Measurements from ENCODE around the gene ZDHHC5. TPM values are rescaled to one million over a fixed set of nuclear protein-coding genes. Genes with fewer than 3 reads are reported as not detected.

ZDHHC5 gene
- total and polyA plus RNA-seq, 2 donors (not counting 1 experiment from before 2014, with no cell fraction given): 31.5 to 53.8 TPM

GRCh38 chr11:57644748-57645688 lies 22.9 kb upstream of the ZDHHC5 start:
- Histone ChIP-seq H3K4me1 (ENCODE audit: control insufficient read depth in 2 of 2, insufficient read depth in 2 of 2, low read length in 2 of 2) (peaks cover 43 to 46% of the 10 kb centered on the region in 2 donors), H3K9ac (ENCODE audit: low read length) (no peak overlapping the region), H3K9me3 (ENCODE audit: control extremely low read depth in 1 of 3, control insufficient read depth in 2 of 3, insufficient read depth in 1 of 3, low read length in 2 of 3) (peaks cover 0 to 11% (median 0%) of the 10 kb centered on the region in 3 donors), H2AFZ (ENCODE audit: insufficient read depth, low read depth, low read length, poor library complexity, severe bottlenecking) (no peak overlapping the region), H3K4me2 (replicated peaks; ENCODE audit: low read depth, low read length, poor library complexity, severe bottlenecking) (no peak overlapping the region), H3K79me2 (ENCODE audit: control insufficient read depth, insufficient read depth, low read length) (no peaks in the 10 kb centered on the region), H3K27ac (ENCODE audit: low read length in 2 of 2) (no peak overlapping the region), H3K27me3 (replicated peaks in 1 of 4; ENCODE audit: control extremely low read depth in 1 of 4, control insufficient read depth in 3 of 4, insufficient read depth in 4 of 4, low read length in 3 of 4) (peaks cover 0 to 58% (median 47%) of the 10 kb centered on the region in 4 experiments), H3K36me3 (replicated peaks in 1 of 2; ENCODE audit: control extremely low read depth in 1 of 2, control insufficient read depth in 1 of 2, extremely low read depth in 1 of 2, insufficient read depth in 2 of 2, low read length in 1 of 2) (no peaks in the 10 kb centered on the region), H3K4me3 (ENCODE audit: control extremely low read depth in 1 of 5, extremely low read depth in 1 of 5, insufficient read depth in 1 of 5, low read depth in 2 of 5, low read length in 4 of 5) (no peak overlapping the region), H4K20me1 (ENCODE audit: control insufficient read depth, insufficient read depth, low read length, poor library complexity, severe bottlenecking) (no peaks in the 10 kb centered on the region)
- DNase-seq (peak; percentile 85), ATAC-seq (ENCODE audit: low read depth) (peak; percentile 71)
- H3K27ac Mint-ChIP-seq: no peak overlapping the region
- ChIA-PET CTCF (interaction anchor here (0.9 to 8.3 kb wide), 21 partner anchors 9 to 297 kb away, joined by 3 to 106 read pairs (median 7); partner anchors contain the start of genes SLC43A1, TIMM10 and UBE2L6), POLR2A (interaction anchor here (0.6 kb wide), 1 partner anchor 52 kb away, joined by 4 read pairs; no protein-coding TSS in a partner anchor)
- peaks cover 70% of the 10 kb centered on the region for H3K27me3 Mint-ChIP-seq
- no peaks in the 10 kb centered on the region for H3K9me3 Mint-ChIP-seq (ENCODE audit: insufficient read depth)
- 35% methylated on average over 6 of the region's 17 CpGs for WGBS (ENCODE audit: insufficient coverage)
- no peak overlapping the region for H3K4me3 Mint-ChIP-seq
- H3K4me1 Mint-ChIP-seq: peaks cover 40% of the 10 kb centered on the region
- intact Hi-C loops (cut with micrococcal nuclease): loop anchor here (1.0 to 5.0 kb wide), 3 partner anchors 77 to 152 kb away; partner anchors contain the start of gene TIMM10
- TF ChIP-seq EZH2 (IDR thresholded peaks at IDR 0.05; ENCODE audit: borderline replicate concordance, insufficient read depth, low read depth, low read length, poor library complexity, severe bottlenecking) (no peak), CTCF (IDR thresholded peaks at IDR 0.05) (peak; percentile 81)
